ENCODE data around the gene SNAP29. TPM values are rescaled to one million over a fixed set of nuclear protein-coding genes. Genes with fewer than 3 reads are reported as not detected.

Gene SNAP29
- total and polyA plus RNA-seq, 9 of the 15 experiments (the other 6 are each of a cell fraction or from before 2014, with no cell fraction given), result 19.5 to 250 (median 75.9) TPM

DNA sequence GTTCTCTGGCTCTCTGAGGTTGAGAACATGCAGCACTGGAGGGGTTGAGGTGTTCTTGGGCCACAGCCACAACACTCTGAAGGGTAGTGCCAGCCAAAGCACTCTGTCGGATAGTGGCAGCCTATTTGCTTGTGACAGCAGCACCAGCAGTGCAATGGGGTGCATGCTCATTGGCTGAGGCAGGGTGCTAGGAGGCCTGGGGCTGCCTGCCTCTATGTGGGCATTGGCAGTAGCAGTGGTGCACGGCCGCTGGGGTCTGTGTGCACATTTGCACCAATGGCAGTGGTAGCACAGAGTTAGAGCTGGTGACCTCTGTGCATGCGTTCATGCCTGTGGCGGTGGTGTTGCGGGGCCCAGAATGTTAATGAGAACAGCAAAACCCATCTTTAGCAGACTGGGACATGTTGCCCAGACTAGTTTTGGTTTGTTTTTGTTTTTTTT lies 25.6 kb upstream of the SNAP29 start (continued):
- TF ChIP-seq GTF2F1 (IDR thresholded peaks at IDR 0.05; ENCODE audit: low read depth, low read length) (no peak), DNMT1 (IDR thresholded peaks at IDR 0.05) (no peak), THRAP3 (IDR thresholded peaks at IDR 0.05; ENCODE audit: borderline replicate concordance) (no peak), ZNF41 (CRISPR knock-in tag; conservative IDR thresholded peaks at IDR 0.05) (no peak), NFE2 (IDR thresholded peaks at IDR 0.05; ENCODE audit: low read depth) (no peak), PRMT5 (CRISPR knock-in tag; IDR thresholded peaks at IDR 0.05) (no peak), BRD9 (IDR thresholded peaks at IDR 0.05; ENCODE audit: low read depth, partially characterized antibody) (no peak), XRCC5 (IDR thresholded peaks at IDR 0.05; ENCODE audit: low read depth, low read length) (no peak), CC2D1A (IDR thresholded peaks at IDR 0.05) (no peak), NEUROD1 (IDR thresholded peaks at IDR 0.05; ENCODE audit: borderline replicate concordance, low read depth, low read length, partially characterized antibody) (no peak), U2AF2 (optimal IDR thresholded peaks at IDR 0.05; ENCODE audit: low read depth, low read length) (no peak), SPI1 (IDR thresholded peaks at IDR 0.05; ENCODE audit: borderline replicate concordance, low read depth, low read length) (no peak), PRPF4 (IDR thresholded peaks at IDR 0.05; ENCODE audit: insufficient read depth, low read depth, low read length, poor library complexity, severe bottlenecking) (no peak), ZSCAN32 (CRISPR knock-in tag; IDR thresholded peaks at IDR 0.05) (no peak), ZNF431 (CRISPR knock-in tag; IDR thresholded peaks at IDR 0.05) (no peak), PCBP1 (IDR thresholded peaks at IDR 0.05; ENCODE audit: low read depth, low read length, poor library complexity, severe bottlenecking) (no peak), RBM22 (IDR thresholded peaks at IDR 0.05; ENCODE audit: low read depth, low read length, poor library complexity, severe bottlenecking) (no peak), BHLHE40 (IDR thresholded peaks at IDR 0.05; ENCODE audit: low read length) (no peak), SIRT6 (IDR thresholded peaks at IDR 0.05; ENCODE audit: low read depth, low read length) (no peak), ZNF695 (CRISPR knock-in tag; IDR thresholded peaks at IDR 0.05) (no peak), POLR2B (IDR thresholded peaks at IDR 0.05; ENCODE audit: low read depth, partially characterized antibody) (no peak), ZNF212 (CRISPR knock-in tag; IDR thresholded peaks at IDR 0.05) (no peak), MAZ (CRISPR knock-in tag; conservative IDR thresholded peaks at IDR 0.05 in 1 of 2, IDR thresholded peaks at IDR 0.05 in 1 of 2) (no peak)
- TF ChIP-seq, protein P1, sequence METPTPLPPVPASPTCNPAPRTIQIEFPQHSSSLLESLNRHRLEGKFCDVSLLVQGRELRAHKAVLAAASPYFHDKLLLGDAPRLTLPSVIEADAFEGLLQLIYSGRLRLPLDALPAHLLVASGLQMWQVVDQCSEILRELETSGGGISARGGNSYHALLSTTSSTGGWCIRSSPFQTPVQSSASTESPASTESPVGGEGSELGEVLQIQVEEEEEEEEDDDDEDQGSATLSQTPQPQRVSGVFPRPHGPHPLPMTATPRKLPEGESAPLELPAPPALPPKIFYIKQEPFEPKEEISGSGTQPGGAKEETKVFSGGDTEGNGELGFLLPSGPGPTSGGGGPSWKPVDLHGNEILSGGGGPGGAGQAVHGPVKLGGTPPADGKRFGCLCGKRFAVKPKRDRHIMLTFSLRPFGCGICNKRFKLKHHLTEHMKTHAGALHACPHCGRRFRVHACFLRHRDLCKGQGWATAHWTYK (CRISPR knock-in tag; IDR thresholded peaks at IDR 0.05), result no peak
- TF ChIP-seq, protein P2, sequence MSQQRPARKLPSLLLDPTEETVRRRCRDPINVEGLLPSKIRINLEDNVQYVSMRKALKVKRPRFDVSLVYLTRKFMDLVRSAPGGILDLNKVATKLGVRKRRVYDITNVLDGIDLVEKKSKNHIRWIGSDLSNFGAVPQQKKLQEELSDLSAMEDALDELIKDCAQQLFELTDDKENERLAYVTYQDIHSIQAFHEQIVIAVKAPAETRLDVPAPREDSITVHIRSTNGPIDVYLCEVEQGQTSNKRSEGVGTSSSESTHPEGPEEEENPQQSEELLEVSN (IDR thresholded peaks at IDR 0.05; ENCODE audit: borderline replicate concordance in 1 of 2, extremely low read depth in 1 of 2, insufficient read depth in 1 of 2, insufficient read length in 1 of 2, low read depth in 1 of 2, low read length in 1 of 2, poor library complexity in 1 of 2, severe bottlenecking in 1 of 2), result no peak
- TF ChIP-seq, protein P3, sequence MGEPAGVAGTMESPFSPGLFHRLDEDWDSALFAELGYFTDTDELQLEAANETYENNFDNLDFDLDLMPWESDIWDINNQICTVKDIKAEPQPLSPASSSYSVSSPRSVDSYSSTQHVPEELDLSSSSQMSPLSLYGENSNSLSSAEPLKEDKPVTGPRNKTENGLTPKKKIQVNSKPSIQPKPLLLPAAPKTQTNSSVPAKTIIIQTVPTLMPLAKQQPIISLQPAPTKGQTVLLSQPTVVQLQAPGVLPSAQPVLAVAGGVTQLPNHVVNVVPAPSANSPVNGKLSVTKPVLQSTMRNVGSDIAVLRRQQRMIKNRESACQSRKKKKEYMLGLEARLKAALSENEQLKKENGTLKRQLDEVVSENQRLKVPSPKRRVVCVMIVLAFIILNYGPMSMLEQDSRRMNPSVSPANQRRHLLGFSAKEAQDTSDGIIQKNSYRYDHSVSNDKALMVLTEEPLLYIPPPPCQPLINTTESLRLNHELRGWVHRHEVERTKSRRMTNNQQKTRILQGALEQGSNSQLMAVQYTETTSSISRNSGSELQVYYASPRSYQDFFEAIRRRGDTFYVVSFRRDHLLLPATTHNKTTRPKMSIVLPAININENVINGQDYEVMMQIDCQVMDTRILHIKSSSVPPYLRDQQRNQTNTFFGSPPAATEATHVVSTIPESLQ (CRISPR knock-in tag; IDR thresholded peaks at IDR 0.05), result no peak
